Ovary (tissue), 9 donors: ENCODE results near the gene FZD7. TPM values are rescaled to one million over a fixed set of nuclear protein-coding genes. Genes with fewer than 3 reads are reported as not detected.

Experiments used
- DNase-seq, 5 donors: peaks; one replicate each; pipeline ENCODE4 v3.0.0-alpha.2; 2019 to 2020
- H3K27ac ChIP-seq, 2 donors: fragments of 200-600 bp; one replicate each; pipeline versions ENCODE4 v1.5.1 to v1.8.0; 2019 to 2022
- H3K27me3 ChIP-seq: fragments of 200-600 bp; one replicate; pipeline ENCODE4 v1.8.0; 2022
- H3K36me3 ChIP-seq: fragments of 200-600 bp; sonication (generic); one replicate; pipeline ENCODE4 v1.5.1; 2019
- H3K4me1 ChIP-seq: one replicate; pipeline ENCODE4 v1.8.1; 2013; ENCODE audit warnings: mild to moderate bottlenecking, moderate library complexity; ENCODE audit not compliant: insufficient read depth
- H3K4me3 ChIP-seq: fragments of 200-600 bp; sonication (generic); one replicate; pipeline ENCODE4 v1.5.1; 2017
- H3K9me3 ChIP-seq, 2 donors: fragments of 200-600 bp in 1 of 2; sonication (generic) in 1 of 2; one replicate each; pipeline versions ENCODE4 v1.5.1 to v1.8.1; 2013 to 2019; ENCODE audit warnings: mild to moderate bottlenecking in 1 of 2, moderate library complexity in 1 of 2
- EP300 ChIP-seq: sonication (generic); formaldehyde crosslinking; IDR thresholded peaks from one replicate; pipeline ENCODE4 v1.6.1; 2017; ENCODE audit warnings: antibody characterized with exemption
- POLR2A ChIP-seq: fragments of 450-650 bp; IDR thresholded peaks from one replicate; pipeline ENCODE4 v1.6.1; 2017; ENCODE audit warnings: antibody characterized with exemption, mild to moderate bottlenecking, moderate library complexity
- WGBS, 3 donors: extraction: QIAGEN DNeasy Blood & Tissue Kit in 1 of 3; methylation state at CpG; one replicate each; pipeline versions ENCODE4 v1.1.5 to v1.1.7; 2013 to 2017; 5-methylcytosine and 5-hydroxymethylcytosine counted together
- intact Hi-C, 4 donors: fragments of 100-400 bp; cut with DNase I; formaldehyde crosslinking; loops; one replicate each; pipeline versions ENCODE4 v1.11.0 to v1.15.1; 2022 to 2023
- polyA plus RNA-seq, 2 donors: library from polyadenylated mRNA; stranded (reverse); fragments of 200-250 nt in 1 of 2; fragments of 350-450 nt in 1 of 2; fragmentation: Illumina TruSeq in 1 of 2; extraction: RNeasy Lipid Tissue Mini Kit (QIAGEN cat#74804) in 1 of 2; gene quantifications; one replicate each; pipeline ENCODE4 v1.2.3, GENCODE V29; 2013 to 2014
- total RNA-seq, 7 donors: library from RNA; depleted of rRNA in 2 of 7; stranded (reverse); fragments of >200 nt in 2 of 7; fragmentation: NEBNext Ultra II Directional in 3 of 7; extraction: Animal tissue kit (Norgen Biotek cat#: 25700) in 3 of 7; gene quantifications; one replicate each; pipeline versions ENCODE4 v1.1.0 to v1.2.4, GENCODE V29; 2016 to 2023
- TF ChIP-seq, protein P1 (sequence below), 3 donors: fragments of 450-650 bp in 2 of 3; fragments of 200-600 bp in 1 of 3; IDR thresholded peaks; one replicate each; pipeline versions ENCODE4 v1.5.1 to v1.8.0; 2016 to 2022; ENCODE audit warnings: antibody characterized with exemption in 3 of 3, mild to moderate bottlenecking in 1 of 3
- donor health status: DM: no; HTN: no; CAD: no; lungs with moderate emphysema.
- donor health status: DM: no; HTN: no; CAD: no.
- donor health status: Bipolar disorder and iron deficiency.
- donor health status: DM: yes; HTN: yes; CAD: no.
- donor health status: DM: no; HTN: no; CAD: no.
- donor health status: DM: yes; HTN: yes; CAD: no.

The FZD7 gene
- total and polyA plus RNA-seq, 9 donors: 18.4 to 56.3 (median 34.8) TPM

DNA sequence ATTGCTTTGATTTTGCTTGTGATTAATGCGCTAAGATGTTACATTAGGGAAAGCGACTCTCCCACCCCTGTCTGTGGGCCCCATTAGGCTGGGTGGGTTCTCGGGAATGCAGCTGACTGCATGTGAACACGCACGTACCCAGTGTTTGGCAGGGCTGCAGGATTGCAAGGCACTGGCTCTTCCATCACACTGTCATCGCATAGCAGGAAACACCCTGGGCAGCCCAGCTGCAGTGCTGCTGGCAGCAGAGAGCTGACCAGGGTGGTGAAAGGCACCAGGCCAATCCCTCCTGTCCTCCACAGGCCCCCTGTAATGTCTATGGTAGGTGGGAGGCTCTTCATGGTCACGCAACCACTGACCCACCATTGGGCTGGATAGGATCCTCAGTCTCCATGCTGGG lies 34.4 kb upstream of the FZD7 start:
- intact Hi-C loops: no loop called here
- H3K27me3 ChIP-seq: no peaks in the 10 kb centered on the region
- DNase-seq: no peak
- H3K36me3 ChIP-seq: no peaks in the 10 kb centered on the region
- no peak overlapping the region for H3K27ac ChIP-seq
- TF ChIP-seq EP300 (no peak), POLR2A (no peak)
- TF ChIP-seq, protein P1, sequence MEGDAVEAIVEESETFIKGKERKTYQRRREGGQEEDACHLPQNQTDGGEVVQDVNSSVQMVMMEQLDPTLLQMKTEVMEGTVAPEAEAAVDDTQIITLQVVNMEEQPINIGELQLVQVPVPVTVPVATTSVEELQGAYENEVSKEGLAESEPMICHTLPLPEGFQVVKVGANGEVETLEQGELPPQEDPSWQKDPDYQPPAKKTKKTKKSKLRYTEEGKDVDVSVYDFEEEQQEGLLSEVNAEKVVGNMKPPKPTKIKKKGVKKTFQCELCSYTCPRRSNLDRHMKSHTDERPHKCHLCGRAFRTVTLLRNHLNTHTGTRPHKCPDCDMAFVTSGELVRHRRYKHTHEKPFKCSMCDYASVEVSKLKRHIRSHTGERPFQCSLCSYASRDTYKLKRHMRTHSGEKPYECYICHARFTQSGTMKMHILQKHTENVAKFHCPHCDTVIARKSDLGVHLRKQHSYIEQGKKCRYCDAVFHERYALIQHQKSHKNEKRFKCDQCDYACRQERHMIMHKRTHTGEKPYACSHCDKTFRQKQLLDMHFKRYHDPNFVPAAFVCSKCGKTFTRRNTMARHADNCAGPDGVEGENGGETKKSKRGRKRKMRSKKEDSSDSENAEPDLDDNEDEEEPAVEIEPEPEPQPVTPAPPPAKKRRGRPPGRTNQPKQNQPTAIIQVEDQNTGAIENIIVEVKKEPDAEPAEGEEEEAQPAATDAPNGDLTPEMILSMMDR (IDR thresholded peaks at IDR 0.05): no peak
- no peaks in the 10 kb centered on the region for H3K9me3 ChIP-seq
- H3K4me3 ChIP-seq: no peak overlapping the region
- WGBS, 3 donors: 84 to 89% (median 84%) methylated on average over 7 of the region's 7 CpGs
- H3K4me1 ChIP-seq: no peaks in the 10 kb centered on the region

DNA sequence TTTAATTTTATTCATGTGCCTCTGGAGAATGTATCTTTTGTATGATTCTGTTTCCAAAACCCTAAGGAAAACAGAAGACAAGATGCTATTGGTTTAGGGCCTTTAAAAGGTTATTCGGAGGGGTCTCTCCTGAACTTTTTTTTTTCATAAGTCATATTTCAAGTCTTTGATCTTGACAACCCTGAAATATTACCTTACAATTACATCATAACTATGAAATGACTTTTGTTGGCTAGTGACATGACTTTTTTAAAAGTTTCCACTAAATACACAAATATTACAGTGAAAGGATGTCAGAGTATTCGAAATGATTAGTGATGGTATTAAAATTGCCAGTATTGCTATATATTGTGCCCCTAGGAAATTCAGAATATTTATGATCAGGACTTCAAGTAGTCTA lies 31.8 kb upstream of the FZD7 start:
- no peaks in the 10 kb centered on the region for H3K9me3 ChIP-seq
- H3K36me3 ChIP-seq: no peaks in the 10 kb centered on the region
- WGBS, 3 donors: 90 to 95% (median 95%) methylated on average over 2 of the region's 2 CpGs
- DNase-seq: no peak
- no peak overlapping the region for H3K4me3 ChIP-seq
- H3K27me3 ChIP-seq: no peaks in the 10 kb centered on the region
- no peak for TF ChIP-seq EP300
- TF ChIP-seq, protein P1 (IDR thresholded peaks at IDR 0.05): no peak
- no peak for TF ChIP-seq POLR2A
- no peak overlapping the region for H3K27ac ChIP-seq
- intact Hi-C loops: no loop called here
- H3K4me1 ChIP-seq: no peaks in the 10 kb centered on the region

GRCh38 chr2:202002381-202002780 lies 31.3 kb upstream of the FZD7 start:
- Histone ChIP-seq H3K9me3 (no peaks in the 10 kb centered on the region), H3K4me1 (no peaks in the 10 kb centered on the region), H3K36me3 (no peaks in the 10 kb centered on the region), H3K4me3 (no peak overlapping the region), H3K27me3 (no peaks in the 10 kb centered on the region), H3K27ac (no peak overlapping the region)
- TF ChIP-seq, protein P1 (IDR thresholded peaks at IDR 0.05): no peak
- no peak for TF ChIP-seq POLR2A
- DNase-seq: no peak
- intact Hi-C loops: no loop called here
- 92 to 94% (median 93%) methylated on average over 6 of the region's 6 CpGs for WGBS, 3 donors

- intact Hi-C loops: no loop called here
- no peak for TF ChIP-seq POLR2A
- DNase-seq: no peak
- no peaks in the 10 kb centered on the region for H3K9me3 ChIP-seq
- H3K36me3 ChIP-seq: no peaks in the 10 kb centered on the region
- no peak overlapping the region for H3K4me3 ChIP-seq
- WGBS, 3 donors: 70 to 79% (median 75%) methylated on average over 3 of the region's 3 CpGs
- no peaks in the 10 kb centered on the region for H3K27me3 ChIP-seq
- no peak overlapping the region for H3K27ac ChIP-seq
- H3K4me1 ChIP-seq: no peaks in the 10 kb centered on the region
These were observed 28.3 kb upstream of the FZD7 start for GRCh38 chr2:202005272-202005887.

- TF ChIP-seq EP300 (no peak), POLR2A (no peak)
- TF ChIP-seq, protein P1 (IDR thresholded peaks at IDR 0.05): no peak
- Histone ChIP-seq H3K27ac (no peak overlapping the region), H3K36me3 (no peaks in the 10 kb centered on the region), H3K4me3 (no peak overlapping the region), H3K27me3 (no peaks in the 10 kb centered on the region), H3K4me1 (no peaks in the 10 kb centered on the region), H3K9me3 (no peaks in the 10 kb centered on the region)
- 75 to 80% (median 80%) methylated on average over 1 of the region's 1 CpG for WGBS, 3 donors
- no peak for DNase-seq
- intact Hi-C loops: no loop called here
These were observed 27.4 kb upstream of the FZD7 start for GRCh38 chr2:202006301-202006700.
